ENCODE measurements around the gene ATG3. TPM values are rescaled to one million over a fixed set of nuclear protein-coding genes. Genes with fewer than 3 reads are reported as not detected.

Gene ATG3
- 33.6 TPM for total RNA-seq (ENCODE audit: unreplicated experiment)
- long read RNA-seq, transcript ATG3-201 (12 exons, 1,570 nt), result major isoform, 31 of 38 reads
- long read RNA-seq, partial matches to known transcripts, result 2 of 38 reads
- long read RNA-seq, other reads (novel, unspliced or antisense), result 3 of 38 reads

- Mint-ChIP-seq H3K4me1 (ENCODE audit: low read depth, unreplicated experiment) (peaks cover 15% of the 10 kb centered on the region), H3K27me3 (ENCODE audit: unreplicated experiment) (peaks cover 2% of the 10 kb centered on the region), H3K9me3 (ENCODE audit: unreplicated experiment) (peaks cover 8% of the 10 kb centered on the region), H3K36me3 (ENCODE audit: unreplicated experiment) (peaks cover 6% of the 10 kb centered on the region), H3K4me3 (ENCODE audit: unreplicated experiment) (peak within 1 kb of the TSS; percentile 97), H3K27ac (ENCODE audit: unreplicated experiment) (peak within 1 kb of the TSS; percentile 96)
- TF ChIP-seq CTCF (IDR thresholded peaks at IDR 0.05; ENCODE audit: partially characterized antibody, unreplicated experiment), result no peak
- peak; percentile 98 for DNase-seq
Observed at GRCh38 chr3:112561734-112562529, at the start of gene ATG3, which contains the start of gene SLC35A5. Gene ATG3 (minus strand): TSS chr3:112561962. CDS start chr3:112561528, 434 bp downstream. Gene SLC35A5 (plus strand): TSS chr3:112562045. CDS start chr3:112563404, 1,359 bp downstream.

- H3K9me3 Mint-ChIP-seq (ENCODE audit: unreplicated experiment), result no peaks in the 10 kb centered on the region
- H3K4me3 Mint-ChIP-seq (ENCODE audit: unreplicated experiment), result no peak overlapping the region
- H3K27me3 Mint-ChIP-seq (ENCODE audit: unreplicated experiment), result no peaks in the 10 kb centered on the region
- no peak overlapping the region for H3K27ac Mint-ChIP-seq (ENCODE audit: unreplicated experiment)
- no peaks in the 10 kb centered on the region for H3K4me1 Mint-ChIP-seq (ENCODE audit: low read depth, unreplicated experiment)
- H3K36me3 Mint-ChIP-seq (ENCODE audit: unreplicated experiment), result no peaks in the 10 kb centered on the region
- no peak for TF ChIP-seq CTCF (IDR thresholded peaks at IDR 0.05; ENCODE audit: partially characterized antibody, unreplicated experiment)
- no peak for DNase-seq
Observed at GRCh38 chr3:112610121-112610520, 48.4 kb upstream of the ATG3 start.

- H3K36me3 Mint-ChIP-seq (ENCODE audit: unreplicated experiment), result no peaks in the 10 kb centered on the region
- DNase-seq, result no peak
- no peaks in the 10 kb centered on the region for H3K9me3 Mint-ChIP-seq (ENCODE audit: unreplicated experiment)
- no peaks in the 10 kb centered on the region for H3K27me3 Mint-ChIP-seq (ENCODE audit: unreplicated experiment)
- H3K4me3 Mint-ChIP-seq (ENCODE audit: unreplicated experiment), result no peak overlapping the region
- no peaks in the 10 kb centered on the region for H3K4me1 Mint-ChIP-seq (ENCODE audit: low read depth, unreplicated experiment)
- no peak for TF ChIP-seq CTCF (IDR thresholded peaks at IDR 0.05; ENCODE audit: partially characterized antibody, unreplicated experiment)
- H3K27ac Mint-ChIP-seq (ENCODE audit: unreplicated experiment), result no peak overlapping the region
Observed at GRCh38 chr3:112607863-112608262, 46.1 kb upstream of the ATG3 start.

GRCh38 chr3:112606098-112606497 lies 44.3 kb upstream of the ATG3 start:
- no peaks in the 10 kb centered on the region for H3K4me1 Mint-ChIP-seq (ENCODE audit: low read depth, unreplicated experiment)

More at GRCh38 chr3:112606098-112606497, 44.3 kb upstream of the ATG3 start:
- TF ChIP-seq CTCF (IDR thresholded peaks at IDR 0.05; ENCODE audit: partially characterized antibody, unreplicated experiment), result no peak
- H3K27me3 Mint-ChIP-seq (ENCODE audit: unreplicated experiment), result no peaks in the 10 kb centered on the region
- no peak for DNase-seq
- no peaks in the 10 kb centered on the region for H3K36me3 Mint-ChIP-seq (ENCODE audit: unreplicated experiment)
- H3K9me3 Mint-ChIP-seq (ENCODE audit: unreplicated experiment), result no peaks in the 10 kb centered on the region
- no peak overlapping the region for H3K27ac Mint-ChIP-seq (ENCODE audit: unreplicated experiment)
- no peak overlapping the region for H3K4me3 Mint-ChIP-seq (ENCODE audit: unreplicated experiment)
